GDM1 (cell line): ENCODE measurements around the gene TRAF3.
"Not testable (repeated sequence)": the region's sequence is repeated elsewhere in the genome, so short reads cannot be mapped to it uniquely, and the experiment has no call there.

Source experiments
- DNase-seq: peaks from one replicate; lab custom pipeline; 2025; lab: John Stamatoyannopoulos, UW

TRAF3 gene

DNA sequence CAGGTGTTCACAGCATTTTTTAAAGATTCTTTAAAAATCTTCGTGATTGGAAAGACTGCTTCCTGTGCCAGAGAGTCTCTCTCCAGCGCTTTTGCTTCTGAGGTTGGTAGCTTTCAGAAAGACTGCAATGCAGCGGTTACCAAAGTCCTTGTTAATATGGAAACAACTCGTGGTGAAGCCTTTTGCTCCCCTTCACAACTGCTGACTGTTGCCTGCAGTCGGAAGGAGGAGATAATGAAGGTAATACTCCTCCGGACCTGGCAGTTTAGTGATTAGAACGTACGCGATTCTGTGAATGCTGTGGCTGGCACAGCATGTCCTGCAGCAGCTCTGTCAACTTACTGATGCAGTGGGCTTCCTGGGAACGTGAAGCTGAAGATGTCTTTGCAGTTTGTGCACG lies 50.9 kb downstream of the TRAF3 start:
- DNase-seq: no peak

DNA sequence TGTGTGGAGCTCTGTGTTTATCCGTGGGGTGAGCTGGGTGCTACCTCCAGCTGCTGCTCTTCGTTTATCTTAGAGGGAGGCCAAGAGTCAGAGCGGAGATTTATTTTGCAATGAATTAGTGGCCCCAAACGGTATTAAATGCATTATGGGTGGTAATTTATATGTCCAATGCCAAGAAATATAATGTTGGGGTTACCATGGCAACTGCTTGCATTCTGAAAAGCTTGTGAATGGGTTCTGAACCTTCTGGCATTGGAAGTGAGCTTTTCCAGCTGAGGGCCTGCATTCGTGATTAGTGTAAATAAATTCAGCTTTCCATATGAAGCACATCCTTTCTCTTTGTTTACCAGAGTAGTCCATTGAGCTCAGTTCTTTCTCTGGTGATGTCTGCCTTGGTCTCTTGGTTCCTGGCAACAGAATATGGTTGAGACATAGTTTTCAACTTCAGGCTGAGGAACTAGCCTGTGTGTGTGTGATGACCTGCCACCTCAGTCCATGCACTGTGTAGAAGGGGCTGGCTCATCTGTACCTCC lies 51.8 kb downstream of the TRAF3 start:
- DNase-seq: no peak

DNA sequence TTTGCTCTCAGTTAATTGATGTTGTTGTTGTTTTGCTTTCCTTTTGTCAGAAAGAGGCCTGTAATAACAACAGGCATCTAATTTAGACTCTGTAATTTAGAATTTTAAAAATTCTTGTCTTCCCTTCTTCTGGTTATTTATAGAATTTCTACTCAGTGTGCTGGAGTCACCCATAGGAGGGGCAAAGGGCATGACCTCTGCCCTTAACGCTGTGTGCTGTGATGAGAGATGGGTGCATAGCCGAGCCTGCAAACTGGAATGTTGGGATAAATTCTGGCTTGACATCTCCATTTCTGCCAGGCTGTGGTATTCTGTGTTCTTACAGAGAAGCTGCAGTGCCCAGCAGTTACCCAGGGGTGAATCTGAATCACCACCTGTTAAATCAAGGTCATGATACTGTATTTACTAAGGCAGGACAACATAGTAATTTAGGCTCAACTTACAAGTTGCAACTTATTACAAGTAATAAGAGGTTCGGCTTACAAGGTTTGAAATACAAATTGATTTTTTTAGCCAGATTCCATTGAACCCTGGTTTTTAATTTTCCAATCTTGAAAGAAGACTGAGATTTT lies 53.3 kb downstream of the TRAF3 start:
- no peak for DNase-seq

DNA sequence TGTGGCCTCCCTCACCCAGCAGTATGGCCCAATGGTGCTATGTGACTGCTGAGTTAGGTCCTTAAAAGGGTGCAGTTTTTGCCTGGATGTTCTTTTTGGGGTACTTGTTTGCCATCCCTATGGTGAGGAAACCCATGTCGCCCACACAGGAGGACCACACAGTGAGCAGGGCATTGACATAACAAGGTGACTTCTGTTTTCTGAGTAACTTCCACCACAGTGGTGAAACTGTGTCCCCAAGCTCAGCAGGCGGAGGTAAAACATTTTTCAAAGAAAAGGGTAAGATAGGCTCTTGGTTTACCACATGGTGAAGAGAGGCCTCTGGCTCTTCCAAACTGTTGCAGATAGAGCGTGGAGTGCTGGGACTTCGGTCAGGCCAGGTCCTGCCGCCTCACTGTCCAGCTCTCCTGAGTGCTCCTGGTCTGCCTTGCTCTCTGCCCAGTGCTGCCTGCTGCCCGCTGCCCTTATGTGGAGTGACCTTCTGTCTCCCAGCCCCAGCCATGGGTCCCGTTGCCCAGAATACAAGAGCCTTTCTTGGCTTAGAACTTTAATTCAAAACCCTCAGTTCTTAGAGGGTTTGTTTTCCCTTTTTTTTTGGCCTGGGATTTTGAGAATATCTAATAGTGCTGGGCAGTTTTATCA lies 54.0 kb downstream of the TRAF3 start:
- no peak for DNase-seq

DNA sequence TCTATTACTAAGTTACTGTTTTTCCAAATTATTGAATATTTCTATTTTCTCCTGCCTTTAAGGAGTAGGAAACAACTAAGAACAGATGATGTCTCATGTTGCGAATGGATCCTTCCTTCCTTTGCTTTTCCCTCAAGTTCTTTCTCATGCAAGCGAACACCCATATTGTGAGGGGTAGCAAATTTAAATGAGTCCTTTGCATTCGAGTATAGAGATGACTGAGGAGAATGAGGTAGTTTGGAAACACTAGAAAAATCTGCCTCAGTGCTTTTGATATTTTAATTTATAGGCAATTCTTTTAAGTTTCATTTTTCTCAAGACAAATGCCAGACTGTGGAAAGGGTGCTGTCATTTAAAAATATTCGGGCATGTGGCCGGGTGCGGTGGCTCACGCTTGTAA lies 56.1 kb downstream of the TRAF3 start:
- DNase-seq: no peak

DNA sequence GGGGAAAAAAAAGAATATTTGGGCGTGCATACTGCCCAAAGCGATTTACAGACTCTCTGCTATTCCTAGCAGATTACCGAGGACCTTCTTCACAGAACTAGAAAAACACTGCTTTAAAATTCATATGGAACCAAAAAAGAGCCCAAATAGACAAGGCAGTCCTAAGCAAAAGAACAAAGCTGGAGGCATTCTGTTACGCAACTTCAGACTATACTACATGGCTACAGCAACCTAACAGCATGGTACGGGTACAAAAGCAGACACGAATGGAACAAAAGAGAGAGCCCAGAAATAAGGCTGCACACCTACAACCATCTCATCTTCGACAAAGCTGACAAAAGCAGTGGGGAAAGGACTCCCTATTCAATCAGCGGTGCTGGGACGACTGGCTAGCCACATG lies 56.7 kb downstream of the TRAF3 start:
- no peak for DNase-seq

DNA sequence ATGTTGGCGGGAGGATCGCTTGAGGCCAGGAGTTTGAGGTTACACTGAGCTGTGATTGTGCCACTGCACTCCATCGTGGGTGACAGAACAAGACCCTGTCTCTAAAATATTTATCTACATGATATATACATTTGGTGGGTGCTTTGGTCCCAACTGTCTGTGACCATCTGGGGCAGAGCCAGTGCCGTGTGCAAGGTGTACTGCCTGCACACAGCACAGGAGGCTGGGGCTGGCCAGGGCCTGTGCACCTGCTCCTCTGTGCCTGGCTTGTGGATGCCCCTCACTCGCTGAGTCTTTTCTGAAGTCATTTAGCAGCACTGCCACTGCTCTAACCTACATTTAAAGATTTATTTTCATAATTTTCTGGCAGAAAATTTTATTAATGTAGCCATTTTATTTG lies 58.7 kb downstream of the TRAF3 start:
- DNase-seq: no peak

DNA sequence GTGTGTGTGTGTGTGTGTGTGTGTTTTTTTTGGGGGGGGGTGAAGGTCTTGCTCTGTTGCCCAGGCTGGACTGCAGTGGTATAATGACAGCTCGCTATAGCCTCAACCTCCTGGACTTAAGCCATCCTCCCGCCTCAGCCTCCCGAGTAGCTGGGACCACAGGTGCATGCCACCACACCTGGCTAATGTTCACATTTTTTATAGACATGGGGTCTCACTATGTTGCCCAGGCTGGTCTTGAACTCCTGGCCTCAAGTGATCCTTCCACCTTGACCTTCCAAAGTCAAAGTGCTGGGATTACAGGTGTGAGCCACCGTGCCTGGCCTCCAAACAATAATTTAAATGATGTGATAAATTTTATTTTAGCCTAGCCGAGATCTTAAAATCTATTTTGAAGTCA lies 59.9 kb downstream of the TRAF3 start:
- not testable (repeated sequence) for DNase-seq

DNA sequence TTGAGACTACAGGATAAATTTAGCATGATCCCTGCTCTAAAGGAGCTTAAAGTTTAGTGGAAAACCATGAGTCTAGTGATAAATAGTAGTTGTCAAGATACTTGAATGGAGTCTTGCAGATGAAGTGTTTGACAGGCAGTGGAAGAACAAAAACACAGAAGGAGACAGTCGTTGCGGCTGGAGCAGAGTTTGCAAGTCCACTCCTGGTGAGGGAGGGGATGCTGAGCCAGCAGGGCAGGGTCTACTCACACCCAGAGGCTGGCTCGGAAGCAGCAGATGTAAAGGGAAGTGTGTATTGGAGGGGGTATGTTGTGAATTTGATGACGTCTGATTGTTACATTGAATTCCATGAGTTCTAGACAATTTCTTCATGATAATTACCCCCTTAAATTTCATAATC lies 61.3 kb downstream of the TRAF3 start:
- no peak for DNase-seq

DNA sequence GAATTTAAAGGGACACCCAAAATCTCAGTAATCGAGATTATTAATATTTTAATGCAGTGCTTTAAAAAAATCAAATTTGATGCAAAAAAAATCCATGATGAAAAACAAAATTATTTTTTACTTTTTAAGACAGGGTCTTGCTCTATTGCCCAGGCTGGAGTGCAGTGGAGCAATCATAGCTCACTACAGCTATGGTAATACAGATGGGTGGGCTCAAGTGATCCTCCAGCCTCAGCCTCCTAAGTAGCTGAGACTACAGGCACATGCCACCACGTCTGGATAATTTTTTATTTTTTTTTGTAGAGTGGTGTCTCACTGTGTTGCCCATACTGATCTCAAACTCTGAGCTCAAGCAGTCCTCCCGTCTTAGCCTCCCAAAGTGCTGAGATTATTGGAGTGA lies 62.9 kb downstream of the TRAF3 start:
- DNase-seq: no peak

DNA sequence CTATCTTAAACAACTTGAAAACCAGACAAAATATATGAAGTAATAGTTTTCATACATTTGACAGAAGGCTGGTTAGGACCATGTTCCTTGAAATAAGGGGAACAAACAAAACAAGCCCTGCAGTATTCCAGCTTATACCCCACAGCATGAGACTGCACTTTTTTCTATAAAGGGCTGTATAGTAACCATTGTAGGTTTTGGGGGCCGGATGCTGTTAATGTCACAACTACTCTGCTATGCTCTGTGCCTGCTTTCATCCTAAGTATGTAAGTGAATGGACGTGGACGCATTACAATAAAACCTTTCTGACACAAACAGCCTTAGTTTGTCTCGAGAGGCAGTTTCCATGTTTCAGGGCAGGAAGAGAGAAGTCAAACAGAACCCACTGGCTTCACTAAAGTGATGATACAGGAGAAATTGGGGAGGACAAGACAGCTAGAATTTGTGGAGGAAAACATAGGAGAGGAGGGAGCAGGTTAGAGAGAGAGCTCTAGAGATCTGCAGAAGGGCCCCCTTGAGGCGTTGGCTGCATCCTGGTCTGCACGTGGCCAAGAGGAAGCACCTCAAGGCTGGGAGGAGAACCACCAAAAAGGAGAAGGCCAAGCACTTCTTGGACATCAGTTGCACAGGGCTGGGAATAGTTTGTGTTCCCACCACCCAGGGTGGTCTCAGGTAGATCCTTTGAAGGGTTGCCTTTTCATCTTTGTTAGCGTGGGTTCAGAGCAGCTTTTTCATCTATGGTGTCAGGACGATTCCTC lies 63.7 kb downstream of the TRAF3 start:
- no peak for DNase-seq

DNA sequence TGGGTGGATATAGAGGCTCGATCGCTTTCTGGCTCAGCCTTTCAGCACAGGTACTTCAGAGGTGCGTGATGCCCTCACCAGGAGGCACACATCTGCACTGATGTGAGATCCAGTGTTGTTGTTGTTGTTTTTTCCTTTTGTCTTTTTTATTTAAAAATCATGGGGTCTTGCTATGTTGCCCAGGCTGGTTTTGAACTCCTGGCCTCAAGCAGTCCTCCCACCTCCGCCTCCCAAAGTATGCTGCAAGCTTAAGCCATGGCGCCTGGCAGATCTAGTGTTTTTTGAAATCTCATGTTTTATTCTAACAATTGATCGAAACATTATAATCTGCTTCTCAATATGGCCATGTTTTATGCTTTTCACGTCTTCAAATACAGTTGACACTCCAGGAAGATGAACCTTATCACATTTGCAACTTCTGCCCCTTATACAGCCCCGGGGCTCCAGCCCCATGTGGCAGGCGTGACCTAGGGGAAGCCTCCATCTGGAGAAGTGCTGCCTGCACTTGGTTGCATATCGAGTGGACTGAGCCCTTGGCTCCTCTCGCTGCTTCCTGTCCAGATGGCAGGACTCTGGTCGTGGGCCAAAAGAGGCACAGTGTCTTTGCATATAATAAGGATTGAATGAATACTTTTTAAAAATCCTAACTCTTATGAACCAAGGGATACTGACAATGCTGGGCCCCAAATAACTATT lies 71.7 kb downstream of the TRAF3 start:
- DNase-seq: no peak

DNA sequence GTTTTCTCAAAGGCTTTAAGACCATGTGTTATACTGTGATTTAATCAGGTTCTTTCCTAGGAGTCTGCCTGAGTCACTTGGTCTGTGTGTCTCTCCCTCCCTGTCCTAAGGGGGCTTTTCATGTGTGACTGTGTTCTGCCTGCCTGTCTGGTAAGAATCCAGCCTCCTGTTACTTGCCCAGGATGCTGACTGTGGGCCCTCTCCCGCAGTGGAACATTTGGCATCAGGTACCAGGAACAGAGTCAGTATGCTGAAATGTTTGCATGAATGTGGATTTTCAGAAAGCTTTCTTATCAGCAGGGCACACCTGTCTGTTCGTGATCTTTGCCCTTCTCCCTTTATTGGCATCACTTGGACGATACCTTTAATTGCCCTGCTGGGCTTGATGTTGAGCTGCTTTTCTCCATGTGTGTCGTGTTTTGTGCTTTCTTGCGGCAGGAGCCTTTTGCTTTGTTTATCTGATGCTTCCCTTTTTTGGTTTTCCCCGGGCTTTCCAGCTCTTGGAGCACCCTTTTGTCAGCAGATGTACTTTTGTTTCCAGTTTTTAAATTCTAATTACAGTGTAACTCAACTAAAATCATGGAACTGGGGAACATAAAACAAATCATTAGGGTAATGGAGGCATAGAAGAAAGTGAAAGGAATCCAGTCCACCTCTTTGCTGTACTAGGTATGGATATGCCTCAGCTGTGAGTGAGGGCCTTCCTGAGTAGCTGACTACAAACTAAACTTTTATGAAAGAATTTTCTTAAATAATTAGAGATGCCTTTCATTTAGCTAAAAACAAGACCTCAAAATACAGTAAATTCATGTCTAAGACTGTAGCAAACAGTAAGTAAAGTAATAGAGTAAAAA lies 72.5 kb downstream of the TRAF3 start:
- no peak for DNase-seq

DNA sequence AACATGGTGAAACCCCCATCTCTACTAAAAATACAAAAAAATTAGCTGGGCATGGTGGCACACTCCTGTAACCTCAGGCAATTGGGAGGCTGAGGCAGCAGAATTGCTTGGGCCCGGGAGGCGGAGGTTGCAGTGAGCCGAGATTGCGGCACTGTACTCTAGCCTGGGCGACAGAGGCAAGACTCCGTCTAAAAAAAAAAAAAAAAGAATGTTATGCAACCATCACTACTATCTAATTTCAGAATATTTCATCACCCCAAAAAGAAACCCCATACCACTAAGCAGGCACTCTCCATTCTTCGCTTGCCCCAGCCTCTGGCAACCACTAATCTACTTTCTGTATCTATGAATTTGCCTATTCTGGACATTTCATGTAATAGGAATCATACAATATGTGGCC lies 76.4 kb downstream of the TRAF3 start:
- DNase-seq: no peak

DNA sequence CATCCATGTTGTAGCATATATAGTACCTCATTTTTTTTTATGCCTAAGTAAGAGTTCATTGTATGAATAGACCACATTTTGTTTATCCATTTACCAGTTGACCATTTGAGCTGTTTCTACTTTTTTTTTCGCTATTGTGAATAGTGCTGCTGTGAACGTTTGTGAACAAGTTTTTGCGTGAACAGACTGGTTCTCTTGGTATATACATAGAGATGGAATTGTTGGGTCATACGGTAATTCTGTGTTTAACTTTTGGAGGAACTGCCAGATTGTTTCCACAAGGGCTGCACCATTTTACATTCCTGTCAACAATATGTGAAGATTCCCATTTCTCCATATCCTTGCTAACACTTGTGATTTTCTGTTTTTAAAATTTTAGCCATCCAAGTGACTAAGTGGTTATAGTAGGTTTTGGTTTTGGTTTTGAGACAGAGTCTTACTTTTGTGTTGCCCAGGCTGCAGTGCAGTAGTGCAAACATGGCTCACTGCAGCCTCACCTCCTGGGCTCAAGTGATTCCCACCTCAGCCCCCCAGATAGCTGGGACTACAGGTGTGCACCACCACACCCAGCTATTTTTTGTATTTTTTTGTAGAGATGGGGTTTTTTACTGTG lies 76.9 kb downstream of the TRAF3 start:
- DNase-seq: no peak

DNA sequence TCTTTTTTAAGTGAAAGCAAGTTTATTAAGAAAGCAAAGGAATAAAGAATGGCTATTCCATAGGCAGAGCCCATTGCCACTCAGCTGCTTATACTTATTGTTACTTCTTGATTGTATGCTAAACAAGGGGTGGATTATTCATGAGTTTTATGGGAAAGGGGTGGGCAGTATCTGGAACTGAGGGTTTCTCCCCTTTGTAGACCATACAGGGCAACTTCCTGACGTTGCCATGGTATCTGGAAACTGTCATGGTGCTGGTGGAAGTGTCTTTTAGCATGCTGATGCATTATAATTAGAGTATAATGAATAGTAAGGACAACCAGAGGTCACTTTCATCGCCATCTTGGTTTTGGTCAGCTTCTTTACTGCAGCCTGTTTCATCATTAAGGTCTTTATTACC lies 78.9 kb downstream of the TRAF3 start:
- no peak for DNase-seq

DNA sequence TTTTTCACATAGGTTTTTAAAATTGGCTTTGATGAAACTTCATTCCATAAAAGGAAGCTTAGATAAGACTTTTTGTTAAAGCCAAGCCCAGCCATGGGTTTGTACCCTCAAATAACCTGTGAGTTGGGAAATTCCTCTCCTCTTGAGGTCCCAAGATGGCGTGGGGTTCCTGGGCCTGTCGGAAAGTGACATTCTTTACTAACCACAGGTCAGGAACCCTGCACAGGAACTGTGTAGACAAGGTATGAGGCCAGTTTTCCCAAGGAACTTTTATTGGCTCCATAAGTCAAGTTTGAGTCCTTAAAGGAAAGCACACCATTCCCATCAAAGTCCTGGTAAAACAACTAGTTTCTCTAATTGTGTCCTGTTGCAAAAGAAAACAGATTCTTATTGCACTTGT lies 80.2 kb downstream of the TRAF3 start:
- no peak for DNase-seq

DNA sequence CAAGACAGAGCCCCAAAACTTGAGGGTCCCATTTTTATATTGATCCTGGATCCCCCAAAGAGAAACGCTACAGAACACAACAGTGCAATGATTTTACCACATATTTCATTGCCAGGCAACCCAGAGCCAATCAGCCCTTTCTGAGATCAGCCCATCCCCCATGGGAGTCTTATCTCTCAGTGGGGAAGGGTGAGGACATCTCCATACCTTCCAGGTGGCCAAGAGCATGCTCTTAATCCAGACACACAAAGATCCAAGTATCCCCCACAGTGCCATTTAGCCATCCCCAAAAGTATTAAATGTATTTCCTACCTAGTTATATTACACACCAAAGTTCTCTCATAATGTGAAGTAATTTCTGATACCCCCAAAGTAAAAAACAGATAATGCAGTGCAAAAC lies 82.7 kb downstream of the TRAF3 start:
- DNase-seq: no peak

DNA sequence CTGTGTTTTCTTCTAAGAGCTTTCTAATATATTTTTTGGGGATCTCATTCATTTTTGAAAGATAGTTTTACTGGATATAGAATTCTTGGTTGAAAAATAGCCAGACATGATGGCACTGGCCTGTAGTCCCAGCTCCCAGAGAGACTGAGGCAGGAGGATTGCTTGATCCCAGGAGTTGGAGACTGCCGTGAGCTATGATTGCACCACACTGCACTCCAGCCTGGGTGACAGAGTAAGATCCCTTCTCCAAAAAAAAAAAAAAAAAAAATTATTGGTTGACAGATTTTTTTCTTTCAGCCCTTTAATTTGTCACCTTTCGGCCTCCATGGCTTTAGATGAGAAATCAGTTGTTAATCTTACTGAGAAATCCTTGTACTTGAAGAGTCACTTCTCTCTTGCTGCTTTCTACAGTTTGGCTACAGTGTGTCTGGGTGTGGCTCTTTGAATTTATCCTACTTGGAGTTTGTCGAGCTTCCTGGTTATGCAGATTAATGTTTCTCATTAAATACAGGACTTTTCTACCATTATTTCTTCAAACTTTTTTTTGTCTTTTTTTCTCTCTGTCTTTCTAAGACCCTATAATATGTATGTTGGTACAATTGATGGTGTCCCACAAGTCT lies 85.0 kb downstream of the TRAF3 start:
- no peak for DNase-seq

DNA sequence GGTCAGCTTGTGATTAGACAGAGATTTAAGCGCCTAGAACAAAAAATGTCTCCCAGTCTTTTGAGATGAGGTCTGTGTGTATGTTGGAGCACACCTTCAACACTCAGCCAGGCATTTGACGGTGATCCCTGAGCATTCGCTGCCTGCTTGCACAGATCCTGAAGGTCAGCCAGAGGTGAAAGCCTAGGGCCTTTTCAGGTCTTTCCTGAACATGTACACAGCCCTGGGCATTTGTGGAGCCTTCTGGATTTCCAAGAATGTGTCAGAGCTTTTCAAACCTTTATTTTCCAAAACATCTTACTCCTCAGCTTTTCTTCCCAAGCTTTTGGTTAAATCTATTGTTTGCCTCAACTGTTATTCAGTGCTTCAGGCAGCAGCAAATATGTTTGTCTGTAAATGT lies 86.1 kb downstream of the TRAF3 start:
- DNase-seq: no peak

DNA sequence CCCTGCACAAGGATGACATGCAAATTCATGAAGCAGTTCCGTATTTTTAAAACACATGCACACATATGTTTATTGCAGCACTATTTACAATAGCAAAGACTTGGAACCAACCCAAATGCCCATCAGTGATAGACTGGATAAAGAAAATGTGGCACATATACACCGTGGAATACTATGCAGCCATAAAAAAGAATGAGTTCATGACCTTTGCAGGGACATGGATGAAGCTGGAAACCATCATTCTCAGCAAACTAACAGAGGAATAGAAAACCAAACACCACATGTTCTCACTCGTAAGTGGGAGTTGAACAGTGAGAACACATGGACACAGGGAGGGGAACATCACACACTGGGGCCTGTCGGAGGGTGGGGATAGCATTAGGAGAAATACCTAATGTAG lies 88.7 kb downstream of the TRAF3 start:
- not testable (repeated sequence) for DNase-seq
